GM13976 (cell line): ENCODE results near the gene IYD.

Experiments
- DNase-seq: peaks from one replicate; pipeline ENCODE4 v3.0.0; 2012; ENCODE audit warnings: low spot score
- in situ Hi-C: fragments of 300-500 bp; cut with MboI; formaldehyde crosslinking; loops from one replicate; pipeline ENCODE4 v1.12.0; 2022; ENCODE audit warnings: low sequenced_read_pairs, mixed read lengths, inconsistent platforms; ENCODE audit not compliant: unreplicated experiment
- TF ChIP-seq, protein P1 (sequence below): IDR thresholded peaks from 2 replicates; pipeline ENCODE4 v1.5.1; 2012; ENCODE audit warnings: borderline replicate concordance, mild to moderate bottlenecking; ENCODE audit not compliant: insufficient read depth; ENCODE audit errors: extremely low read depth, missing control alignments, control extremely low read depth

Gene IYD

DNA sequence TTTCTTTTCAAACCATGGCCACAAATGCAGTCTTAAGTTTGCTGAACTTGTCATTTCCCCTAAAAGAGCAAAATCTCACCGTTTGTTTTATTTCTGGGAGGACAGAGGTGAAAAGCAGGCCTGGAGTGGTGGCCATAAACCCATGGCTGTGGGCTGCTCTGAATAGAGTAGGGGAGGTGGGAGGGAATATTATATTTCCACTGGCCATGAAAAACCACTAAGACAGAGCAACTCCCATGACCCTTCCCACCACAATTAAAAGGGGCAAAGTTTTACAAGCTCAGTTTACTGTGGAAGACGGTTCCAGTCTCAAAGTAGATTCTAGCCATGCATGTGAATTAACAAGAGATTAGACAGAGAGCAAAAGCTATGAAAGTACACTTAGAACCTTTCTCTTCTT lies 59.0 kb downstream of the IYD start:
- in situ Hi-C loops = no loop called here
- no peak for DNase-seq
- TF ChIP-seq, protein P1, sequence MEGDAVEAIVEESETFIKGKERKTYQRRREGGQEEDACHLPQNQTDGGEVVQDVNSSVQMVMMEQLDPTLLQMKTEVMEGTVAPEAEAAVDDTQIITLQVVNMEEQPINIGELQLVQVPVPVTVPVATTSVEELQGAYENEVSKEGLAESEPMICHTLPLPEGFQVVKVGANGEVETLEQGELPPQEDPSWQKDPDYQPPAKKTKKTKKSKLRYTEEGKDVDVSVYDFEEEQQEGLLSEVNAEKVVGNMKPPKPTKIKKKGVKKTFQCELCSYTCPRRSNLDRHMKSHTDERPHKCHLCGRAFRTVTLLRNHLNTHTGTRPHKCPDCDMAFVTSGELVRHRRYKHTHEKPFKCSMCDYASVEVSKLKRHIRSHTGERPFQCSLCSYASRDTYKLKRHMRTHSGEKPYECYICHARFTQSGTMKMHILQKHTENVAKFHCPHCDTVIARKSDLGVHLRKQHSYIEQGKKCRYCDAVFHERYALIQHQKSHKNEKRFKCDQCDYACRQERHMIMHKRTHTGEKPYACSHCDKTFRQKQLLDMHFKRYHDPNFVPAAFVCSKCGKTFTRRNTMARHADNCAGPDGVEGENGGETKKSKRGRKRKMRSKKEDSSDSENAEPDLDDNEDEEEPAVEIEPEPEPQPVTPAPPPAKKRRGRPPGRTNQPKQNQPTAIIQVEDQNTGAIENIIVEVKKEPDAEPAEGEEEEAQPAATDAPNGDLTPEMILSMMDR = no peak

DNA sequence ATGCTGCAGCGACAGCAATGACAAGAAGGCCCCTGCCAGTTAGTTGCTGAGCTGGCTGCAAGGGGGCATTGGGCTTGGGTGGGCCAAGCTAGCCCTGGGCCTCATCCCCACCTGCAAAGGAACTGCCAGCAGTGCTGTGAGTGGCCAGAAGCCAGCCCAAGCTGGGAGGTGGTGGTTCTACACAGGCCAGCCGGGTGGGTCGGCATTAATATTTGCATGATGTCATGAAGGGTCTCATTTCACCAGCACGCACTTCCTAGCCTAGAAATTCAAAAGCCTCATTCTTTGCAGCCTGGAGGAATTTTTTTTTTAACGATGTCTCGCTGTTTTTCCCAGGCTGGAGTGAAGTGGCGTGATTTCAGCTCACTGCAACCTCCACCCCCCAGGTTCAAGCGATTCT lies 62.0 kb downstream of the IYD start:
- in situ Hi-C loops = no loop called here
- no peak for DNase-seq
- TF ChIP-seq, protein P1 = no peak

DNA sequence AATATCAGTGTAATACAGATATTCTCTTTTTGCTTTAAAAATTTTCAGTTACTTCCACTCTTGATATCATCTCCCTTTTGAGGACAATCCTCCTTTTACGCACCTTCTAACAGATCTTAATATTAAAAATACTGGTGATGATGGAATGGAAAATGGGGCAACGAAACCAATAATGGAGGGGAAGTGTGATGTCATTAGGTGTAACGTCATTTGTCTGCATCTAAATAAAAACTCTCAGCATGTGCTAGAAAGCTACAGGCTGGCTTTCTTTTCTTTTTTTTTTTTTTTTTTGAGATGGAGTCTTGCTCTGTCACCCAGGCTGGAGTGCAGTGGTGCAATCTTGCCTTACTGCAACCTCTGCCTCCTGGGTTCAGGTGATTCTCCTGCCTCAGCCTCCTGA lies 66.5 kb downstream of the IYD start:
- in situ Hi-C loops = no loop called here
- TF ChIP-seq, protein P1 = no peak
- DNase-seq = no peak

DNA sequence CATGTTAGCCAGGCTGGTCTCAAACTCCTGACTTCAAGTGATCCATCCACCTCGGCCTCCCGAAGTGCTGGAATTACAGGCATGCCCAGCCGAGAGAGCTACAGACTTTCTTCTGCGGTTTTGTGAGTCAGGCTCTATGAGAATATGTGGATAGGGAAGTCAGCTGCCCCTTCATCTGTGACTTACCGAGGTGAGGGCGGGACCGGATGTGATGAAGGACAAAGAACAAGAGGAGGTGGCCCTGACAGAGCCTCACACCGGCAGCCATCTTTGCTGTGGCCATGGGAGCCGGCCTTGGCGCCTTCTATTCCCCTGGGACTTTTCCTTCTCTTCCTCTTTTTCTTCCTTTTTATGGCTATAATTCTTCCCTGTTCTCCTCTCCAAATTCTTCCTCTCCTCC lies 67.0 kb downstream of the IYD start:
- TF ChIP-seq, protein P1 = no peak
- in situ Hi-C loops = no loop called here
- DNase-seq = no peak

DNA sequence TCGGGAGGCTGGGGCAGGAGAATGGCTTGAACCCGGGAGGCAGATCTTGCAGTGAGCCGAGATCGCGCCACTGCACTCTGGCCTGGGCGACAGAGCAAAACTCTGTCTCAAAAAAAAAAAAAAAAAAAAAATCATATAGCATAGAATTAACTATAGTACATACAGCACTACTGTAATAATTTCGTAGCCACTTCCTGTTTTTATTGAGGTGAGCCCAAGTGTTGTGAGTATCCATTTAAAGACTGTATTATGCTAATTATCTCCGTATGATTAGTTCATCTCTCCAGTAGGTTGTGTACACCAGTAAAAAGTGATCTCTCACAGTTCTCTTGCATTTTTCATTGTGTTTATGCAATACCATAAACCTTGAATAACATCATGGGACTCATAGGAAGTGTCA lies 70.6 kb downstream of the IYD start:
- no peak for DNase-seq
- in situ Hi-C loops = no loop called here
- TF ChIP-seq, protein P1 = no peak

DNA sequence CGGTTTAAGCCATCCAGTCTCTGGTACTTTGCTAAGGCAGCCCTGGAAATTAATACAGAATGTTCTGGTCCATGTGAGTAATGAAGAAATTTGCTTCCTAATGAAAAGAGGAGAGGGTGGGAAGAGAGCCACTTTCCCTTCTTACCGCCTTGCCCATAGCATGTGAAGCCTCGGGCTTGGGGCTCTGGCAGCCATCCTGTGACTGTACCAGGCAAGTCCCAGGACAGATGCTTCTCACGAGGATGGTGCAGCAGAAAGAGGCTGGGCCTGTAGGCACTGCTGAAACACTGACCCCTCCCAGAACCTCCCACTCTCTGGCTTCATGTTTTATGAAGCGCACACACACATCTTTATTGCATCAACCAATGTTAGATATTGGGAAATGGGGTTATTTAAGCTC lies 74.8 kb downstream of the IYD start:
- DNase-seq = no peak
- in situ Hi-C loops = no loop called here
- TF ChIP-seq, protein P1 = no peak

DNA sequence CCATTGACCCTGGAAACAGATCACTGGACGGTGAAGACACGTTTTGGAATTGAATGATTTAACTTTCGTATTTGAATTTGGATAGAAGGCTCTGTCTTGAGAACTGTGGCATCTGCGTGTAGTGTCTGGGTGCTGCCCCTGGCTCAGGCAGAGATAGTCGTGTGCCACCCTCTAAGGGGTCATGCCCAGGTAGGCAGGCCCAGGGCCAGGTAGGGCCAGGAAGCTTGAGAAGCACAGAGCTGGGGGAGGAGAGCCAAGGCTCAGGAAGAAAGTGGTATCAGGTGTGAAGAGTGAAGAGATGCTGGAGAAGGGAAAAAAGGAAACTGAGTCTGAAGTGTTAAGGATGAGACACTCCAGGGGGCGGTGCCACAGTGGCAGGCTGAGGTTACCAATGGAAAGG lies 75.5 kb downstream of the IYD start:
- in situ Hi-C loops = no loop called here
- TF ChIP-seq, protein P1 = no peak
- DNase-seq = no peak
